Activated B cell treated with CpG ODN at 0.5 μM for 24 hours (primary cell): ENCODE results near the gene HIPK1. TPM values are rescaled to one million over a fixed set of nuclear protein-coding genes. Genes with fewer than 3 reads are reported as not detected.

Experiments
- ATAC-seq: fragments of 200-7000 bp; cut with Tn5 transposase; one replicate; pipeline ENCODE4 v1.10.0; 2021; ENCODE audit warnings: low read depth, mild to moderate bottlenecking, moderate library complexity
- CTCF ChIA-PET: fragments of 350-600 bp; sonication (Branson Sonifier 250); formaldehyde crosslinking; loops from one replicate; lab custom pipeline; 2021; ENCODE audit warnings: antibody characterized with exemption; lab: Charles Lee
- POLR2A ChIA-PET: fragments of 350-600 bp; sonication (Branson Sonifier 250); formaldehyde crosslinking; loops from one replicate; lab custom pipeline; 2021; ENCODE audit warnings: antibody characterized with exemption; lab: Charles Lee
- DNase-seq: peaks from one replicate; pipeline ENCODE4 v3.0.0; 2022
- H3K27ac Mint-ChIP-seq: one replicate; pipeline ENCODE4 v1.8.0; 2020; ENCODE audit warnings: mixed read lengths
- H3K27me3 Mint-ChIP-seq: one replicate; pipeline ENCODE4 v1.8.0; 2021; ENCODE audit warnings: mixed read lengths
- H3K36me3 Mint-ChIP-seq: one replicate; pipeline ENCODE4 v1.8.0; 2021; ENCODE audit warnings: low read depth, mixed read lengths
- H3K4me1 Mint-ChIP-seq: one replicate; pipeline ENCODE4 v1.8.0; 2021; ENCODE audit warnings: mixed read lengths
- H3K4me3 Mint-ChIP-seq: one replicate; pipeline ENCODE4 v1.8.0; 2020; ENCODE audit warnings: mild to moderate bottlenecking, mixed read lengths
- H3K9me3 Mint-ChIP-seq: one replicate; pipeline ENCODE4 v1.8.0; 2020; ENCODE audit warnings: mixed read lengths
- CTCF ChIP-seq: fragments of 200-600 bp; IDR thresholded peaks from one replicate; pipeline ENCODE4 v1.8.0; 2022; ENCODE audit warnings: antibody characterized with exemption, mild to moderate bottlenecking
- intact Hi-C: fragments of 100-400 bp; cut with micrococcal nuclease; formaldehyde crosslinking; loops from one replicate; pipeline ENCODE4 v1.15.1; 2024
- total RNA-seq: library from RNA; stranded (reverse); gene quantifications from 2 replicates; pipeline ENCODE4 v1.2.3, GENCODE V29; 2022

The HIPK1 gene
- total RNA-seq, 1 donor from 2014 or later, result 39.0 TPM

- DNase-seq (no peak), ATAC-seq (no peak)
- H3K27ac Mint-ChIP-seq, result no peak overlapping the region
- peaks cover 79% of the 10 kb centered on the region for H3K4me1 Mint-ChIP-seq
- intact Hi-C loops, result loop anchor here (10.0 kb wide), 1 partner anchor 980 kb away; the partner anchor contains the start of gene SLC16A1
- H3K9me3 Mint-ChIP-seq, result no peaks in the 10 kb centered on the region
- peaks cover 18% of the 10 kb centered on the region for H3K36me3 Mint-ChIP-seq
- no peak overlapping the region for H3K4me3 Mint-ChIP-seq
- CTCF ChIA-PET, result no interaction called here
- TF ChIP-seq CTCF, result no peak
- no peaks in the 10 kb centered on the region for H3K27me3 Mint-ChIP-seq
- POLR2A ChIA-PET, result interaction anchor here (1.5 kb wide), 1 partner anchor 11 kb away, joined by 5 read pairs; no protein-coding TSS in a partner anchor
These were observed 6.1 kb downstream of the HIPK1 start for GRCh38 chr1:113935176-113935575.

- no peak for DNase-seq
- no peaks in the 10 kb centered on the region for H3K9me3 Mint-ChIP-seq
- no peak overlapping the region for H3K4me3 Mint-ChIP-seq
- ATAC-seq, result no peak
- H3K4me1 Mint-ChIP-seq, result peaks cover 79% of the 10 kb centered on the region
- intact Hi-C loops, result loop anchor here (10.0 kb wide), 1 partner anchor 981 kb away; the partner anchor contains the start of gene SLC16A1
- TF ChIP-seq CTCF, result no peak
- H3K36me3 Mint-ChIP-seq, result peaks cover 24% of the 10 kb centered on the region
- ChIA-PET POLR2A (no interaction called here), CTCF (no interaction called here)
- H3K27me3 Mint-ChIP-seq, result no peaks in the 10 kb centered on the region
- no peak overlapping the region for H3K27ac Mint-ChIP-seq
These were observed 6.8 kb downstream of the HIPK1 start for GRCh38 chr1:113935970-113936369.

- POLR2A ChIA-PET, result interaction anchor here (0.6 kb wide), 1 partner anchor 71 kb away, joined by 3 read pairs; no protein-coding TSS in a partner anchor
- CTCF ChIA-PET, result no interaction called here
- ATAC-seq, result no peak
- Mint-ChIP-seq H3K27me3 (no peaks in the 10 kb centered on the region), H3K4me1 (peaks cover 73% of the 10 kb centered on the region), H3K9me3 (no peaks in the 10 kb centered on the region), H3K4me3 (no peak overlapping the region), H3K36me3 (peaks cover 31% of the 10 kb centered on the region), H3K27ac (no peak overlapping the region)
- no peak for DNase-seq
- no peak for TF ChIP-seq CTCF
- intact Hi-C loops, result loop anchor here (10.0 kb wide), 1 partner anchor 982 kb away; the partner anchor contains the start of gene SLC16A1
These were observed 8.0 kb downstream of the HIPK1 start for GRCh38 chr1:113937146-113937545.

- ChIA-PET POLR2A (interaction anchor here (0.6 to 0.7 kb wide), 2 partner anchors 10 to 156 kb away, joined by 3 read pairs; no protein-coding TSS in a partner anchor), CTCF (no interaction called here)
- Mint-ChIP-seq H3K27ac (no peak overlapping the region), H3K9me3 (no peaks in the 10 kb centered on the region), H3K4me3 (no peak overlapping the region), H3K4me1 (peaks cover 71% of the 10 kb centered on the region), H3K27me3 (no peaks in the 10 kb centered on the region), H3K36me3 (peaks cover 33% of the 10 kb centered on the region)
- intact Hi-C loops, result loop anchor here (10.0 kb wide), 1 partner anchor 983 kb away; the partner anchor contains the start of gene SLC16A1
- TF ChIP-seq CTCF, result no peak
- no peak for DNase-seq
- no peak for ATAC-seq
These were observed 9.1 kb downstream of the HIPK1 start for GRCh38 chr1:113938192-113938591.

GRCh38 chr1:113940365-113941244 is 11.5 kb downstream of the HIPK1 start:
- peaks cover 55% of the 10 kb centered on the region for H3K4me1 Mint-ChIP-seq
- intact Hi-C loops, result no loop called here
- peak overlapping the region; percentile 59 for H3K27ac Mint-ChIP-seq
- no peaks in the 10 kb centered on the region for H3K9me3 Mint-ChIP-seq
- TF ChIP-seq CTCF, result no peak
- H3K4me3 Mint-ChIP-seq, result no peak overlapping the region
- DNase-seq, result no peak
- no peaks in the 10 kb centered on the region for H3K27me3 Mint-ChIP-seq
- CTCF ChIA-PET, result interaction anchor here (1.6 kb wide), 1 partner anchor 10 kb away, joined by 4 read pairs; no protein-coding TSS in a partner anchor
- H3K36me3 Mint-ChIP-seq, result peaks cover 41% of the 10 kb centered on the region
- POLR2A ChIA-PET, result no interaction called here
- ATAC-seq, result no peak
